K562 (cell line): ENCODE measurements around the gene CDC14A.

Source experiments
- TAF1 ChIP-seq: IDR thresholded peaks from 2 replicates; pipeline ENCODE4 v1.6.1; 2011; ENCODE audit warnings: mild to moderate bottlenecking, low read length, moderate library complexity; ENCODE audit not compliant: insufficient read depth, control insufficient read depth, severe bottlenecking; ENCODE audit errors: extremely low read depth
- ZNF274 ChIP-seq: IDR thresholded peaks from 2 replicates; pipeline ENCODE4 v1.6.1; 2011; ENCODE audit warnings: low read depth, mild to moderate bottlenecking, low read length, moderate library complexity, borderline replicate concordance

GRCh38 chr1:100321506-100321905, 30.8 kb upstream of the CDC14A start:
- no peak for TF ChIP-seq TAF1
- TF ChIP-seq ZNF274: no peak
